HPDE6-E6E7 (cell line): ENCODE data around the gene WAPL.
"Not testable (repeated sequence)": the region's sequence is repeated elsewhere in the genome, so short reads cannot be mapped to it uniquely, and the experiment has no call there.

Experiments
- DNase-seq: peaks from one replicate; pipeline ENCODE4 v3.0.0; 2011; ENCODE audit warnings: missing footprints; ENCODE audit errors: extremely low spot score

WAPL gene

GRCh38 chr10:86389441-86390193 is 132.0 kb downstream of the WAPL start:
- DNase-seq: no peak

GRCh38 chr10:86389109-86389440 is 132.5 kb downstream of the WAPL start:
- not testable (repeated sequence) for DNase-seq

- DNase-seq: no peak
These were observed 133.4 kb downstream of the WAPL start for GRCh38 chr10:86388119-86388704.

- no peak for DNase-seq
These were observed 134.3 kb downstream of the WAPL start for GRCh38 chr10:86387178-86387794.

GRCh38 chr10:86385806-86386205 is 135.8 kb downstream of the WAPL start:
- no peak for DNase-seq
